WTC11 (cell line): ENCODE measurements around the gene KLRF2. TPM values are rescaled to one million over a fixed set of nuclear protein-coding genes. Genes with fewer than 3 reads are reported as not detected.

ENCODE experiments used
- ATAC-seq: fragments of 200-7000 bp; cut with Tn5 transposase; 2 replicates; pipeline ENCODE4 v1.10.0; 2021; ENCODE audit warnings: mild to moderate bottlenecking, moderate library complexity
- CTCF ChIA-PET: fragments of 300-600 bp; sonication (Branson Sonifier 250); formaldehyde crosslinking; loops from one replicate; lab custom pipeline; 2021; ENCODE audit warnings: antibody characterized with exemption; lab: Charles Lee
- POLR2A ChIA-PET: fragments of 350-600 bp; sonication (Branson Sonifier 250); formaldehyde crosslinking; loops from one replicate; lab custom pipeline; 2021; ENCODE audit warnings: antibody characterized with exemption; lab: Charles Lee
- DNase-seq: peaks from one replicate; pipeline ENCODE4 v3.0.0; 2021; ENCODE audit warnings: low spot score
- H3K27ac Mint-ChIP-seq: 2 replicates; pipeline ENCODE4 v1.8.0; 2021; ENCODE audit warnings: mixed read lengths
- H3K27me3 Mint-ChIP-seq: 2 replicates; pipeline ENCODE4 v1.8.0; 2021; ENCODE audit warnings: low read depth, mild to moderate bottlenecking, moderate library complexity, mixed read lengths
- H3K36me3 Mint-ChIP-seq: 2 replicates; pipeline ENCODE4 v1.8.0; 2021; ENCODE audit warnings: mixed read lengths
- H3K4me1 Mint-ChIP-seq: 2 replicates; pipeline ENCODE4 v1.8.0; 2022; ENCODE audit warnings: mixed read lengths
- H3K4me3 Mint-ChIP-seq: 2 replicates; pipeline ENCODE4 v1.8.0; 2021; ENCODE audit warnings: mild to moderate bottlenecking, moderate library complexity, mixed read lengths
- H3K9me3 Mint-ChIP-seq: 2 replicates; pipeline ENCODE4 v1.8.0; 2021; ENCODE audit warnings: mixed read lengths
- ARID4B ChIP-seq: sonication (generic); formaldehyde crosslinking; IDR thresholded peaks from 2 replicates; pipeline ENCODE4 v1.8.0; 2023; ENCODE audit warnings: missing genetic modification reagents, mild to moderate bottlenecking, borderline replicate concordance
- ATF1 ChIP-seq: sonication (generic); formaldehyde crosslinking; IDR thresholded peaks from 2 replicates; pipeline ENCODE4 v1.8.1; 2023; ENCODE audit warnings: mild to moderate bottlenecking, moderate library complexity, missing genetic modification reagents
- ATF2 ChIP-seq: sonication (generic); formaldehyde crosslinking; IDR thresholded peaks from 2 replicates; pipeline ENCODE4 v1.8.1; 2022; ENCODE audit warnings: low read depth, missing genetic modification reagents, borderline replicate concordance
- CBFB ChIP-seq: sonication (generic); formaldehyde crosslinking; IDR thresholded peaks from 2 replicates; pipeline ENCODE4 v1.8.1; 2022; ENCODE audit warnings: mild to moderate bottlenecking, low read depth, missing genetic modification reagents
- CREB1 ChIP-seq: sonication (generic); formaldehyde crosslinking; IDR thresholded peaks from 2 replicates; pipeline ENCODE4 v1.8.0; 2023; ENCODE audit warnings: mild to moderate bottlenecking, missing genetic modification reagents
- CREM ChIP-seq: sonication (generic); formaldehyde crosslinking; IDR thresholded peaks from 2 replicates; pipeline ENCODE4 v1.8.1; 2022; ENCODE audit warnings: mild to moderate bottlenecking, missing genetic modification reagents, moderate library complexity
- JUN ChIP-seq: sonication (generic); formaldehyde crosslinking; IDR thresholded peaks from 2 replicates; pipeline ENCODE4 v1.8.0; 2023; ENCODE audit warnings: mild to moderate bottlenecking, missing genetic modification reagents
- KAT7 ChIP-seq: sonication (generic); formaldehyde crosslinking; IDR thresholded peaks from 2 replicates; pipeline ENCODE4 v1.8.1; 2023; ENCODE audit warnings: missing genetic modification reagents, mild to moderate bottlenecking, borderline replicate concordance
- MAX ChIP-seq: sonication (generic); formaldehyde crosslinking; IDR thresholded peaks from 2 replicates; pipeline ENCODE4 v1.8.0; 2022; ENCODE audit warnings: mild to moderate bottlenecking, missing genetic modification reagents
- MLX ChIP-seq: sonication (generic); formaldehyde crosslinking; IDR thresholded peaks from 2 replicates; pipeline ENCODE4 v1.8.1; 2023; ENCODE audit warnings: mild to moderate bottlenecking, missing genetic modification reagents, moderate library complexity
- OVOL2 ChIP-seq: fragments of 250-450 bp; sonication (Bioruptor Pico); IDR thresholded peaks from 2 replicates; pipeline ENCODE4 v1.9.0; 2021; ENCODE audit warnings: mild to moderate bottlenecking, borderline replicate concordance
- PRRX2 ChIP-seq: fragments of 250-450 bp; sonication (Bioruptor Pico); IDR thresholded peaks from 2 replicates; pipeline ENCODE4 v1.8.0; 2021; ENCODE audit warnings: mild to moderate bottlenecking
- SP1 ChIP-seq: sonication (generic); formaldehyde crosslinking; conservative IDR thresholded peaks from 2 replicates; pipeline ENCODE4 v1.8.1; 2022; ENCODE audit warnings: missing genetic modification reagents
- TEAD4 ChIP-seq: sonication (generic); formaldehyde crosslinking; IDR thresholded peaks from 2 replicates; pipeline ENCODE4 v1.8.0; 2022; ENCODE audit warnings: mild to moderate bottlenecking, missing genetic modification reagents
- ZBTB21 ChIP-seq: sonication (generic); formaldehyde crosslinking; IDR thresholded peaks from 2 replicates; pipeline ENCODE4 v1.8.1; 2023; ENCODE audit warnings: mild to moderate bottlenecking, missing genetic modification reagents, borderline replicate concordance
- ZMAT4 ChIP-seq: fragments of 250-450 bp; sonication (Bioruptor Pico); IDR thresholded peaks from 2 replicates; pipeline ENCODE4 v1.9.0; 2021; ENCODE audit warnings: mild to moderate bottlenecking
- ZNF121 ChIP-seq: sonication (generic); formaldehyde crosslinking; IDR thresholded peaks from 2 replicates; pipeline ENCODE4 v1.8.0; 2023; ENCODE audit warnings: missing genetic modification reagents
- ZNF138 ChIP-seq: sonication (generic); formaldehyde crosslinking; conservative IDR thresholded peaks from 2 replicates; pipeline ENCODE4 v1.8.1; 2022; ENCODE audit warnings: mild to moderate bottlenecking, moderate library complexity, missing genetic modification reagents
- ZNF219 ChIP-seq: sonication (generic); formaldehyde crosslinking; IDR thresholded peaks from 2 replicates; pipeline ENCODE4 v1.8.0; 2023; ENCODE audit warnings: missing genetic modification reagents, mild to moderate bottlenecking, borderline replicate concordance
- ZNF263 ChIP-seq: sonication (generic); formaldehyde crosslinking; IDR thresholded peaks from 2 replicates; pipeline ENCODE4 v1.8.1; 2022; ENCODE audit warnings: low read depth, mild to moderate bottlenecking, moderate library complexity, missing genetic modification reagents
- ZNF281 ChIP-seq: sonication (generic); formaldehyde crosslinking; IDR thresholded peaks from 2 replicates; pipeline ENCODE4 v1.8.0; 2023; ENCODE audit warnings: mild to moderate bottlenecking, missing genetic modification reagents
- ZNF416 ChIP-seq: fragments of 250-450 bp; sonication (Bioruptor Pico); IDR thresholded peaks from 2 replicates; pipeline ENCODE4 v1.9.0; 2021; ENCODE audit warnings: mild to moderate bottlenecking, inconsistent platforms
- ZNF512 ChIP-seq: sonication (generic); formaldehyde crosslinking; IDR thresholded peaks from 2 replicates; pipeline ENCODE4 v1.8.1; 2022; ENCODE audit warnings: missing genetic modification reagents, borderline replicate concordance
- total RNA-seq: library from RNA; stranded (reverse); gene quantifications from 3 replicates; pipeline ENCODE4 v1.2.3, GENCODE V29; 2021

Gene KLRF2
- total RNA-seq, 1 experiment from 2014 or later = not detected

GRCh38 chr12:9907769-9908168 is 26.5 kb downstream of the KLRF2 start (continued):
- TF ChIP-seq ARID4B (CRISPR knock-in tag) (no peak), ZNF138 (no peak), KAT7 (CRISPR knock-in tag) (no peak), SP1 (CRISPR knock-in tag) (no peak), CREB1 (CRISPR knock-in tag) (no peak)
- TF ChIP-seq, all 79 proteins: peak for 0

- Mint-ChIP-seq H3K36me3 (peaks cover 74% of the 10 kb centered on the region), H3K27me3 (peaks cover 8% of the 10 kb centered on the region), H3K4me3 (peak overlapping the region; percentile 76), H3K9me3 (peaks cover 71% of the 10 kb centered on the region), H3K27ac (no peak overlapping the region), H3K4me1 (peaks cover 22% of the 10 kb centered on the region)
- TF ChIP-seq JUN (CRISPR knock-in tag) (no peak), PRRX2 (CRISPR knock-in tag) (no peak), CBFB (CRISPR knock-in tag) (no peak), ATF2 (CRISPR knock-in tag) (no peak), CREM (no peak), OVOL2 (CRISPR knock-in tag) (no peak), TEAD4 (CRISPR knock-in tag) (no peak), ZBTB21 (CRISPR knock-in tag) (no peak), ZNF263 (CRISPR knock-in tag) (no peak)
- DNase-seq (no peak), ATAC-seq (no peak)
- CTCF ChIA-PET = interaction anchor here (0.9 kb wide), 1 partner anchor 94 kb away, joined by 3 read pairs; no protein-coding TSS in a partner anchor
- POLR2A ChIA-PET = no interaction called here
Observed at GRCh38 chr12:9908350-9908749, 27.1 kb downstream of the KLRF2 start.

- Mint-ChIP-seq H3K4me1 (peaks cover 22% of the 10 kb centered on the region), H3K9me3 (peaks cover 59% of the 10 kb centered on the region), H3K27me3 (peaks cover 8% of the 10 kb centered on the region), H3K4me3 (peak overlapping the region; percentile 76), H3K36me3 (peaks cover 65% of the 10 kb centered on the region), H3K27ac (peak overlapping the region; percentile 68)
- ChIA-PET CTCF (interaction anchor here (0.8 to 1.2 kb wide), 2 partner anchors 96 to 159 kb away, joined by 3 read pairs; no protein-coding TSS in a partner anchor), POLR2A (no interaction called here)
- DNase-seq (no peak), ATAC-seq (no peak)
- TF ChIP-seq ZMAT4 (CRISPR knock-in tag) (no peak), MLX (no peak), ZNF281 (no peak), ZNF512 (no peak), ATF1 (CRISPR knock-in tag) (no peak), ZNF121 (CRISPR knock-in tag) (no peak), CREM (no peak), ZNF416 (CRISPR knock-in tag) (no peak), ZNF219 (CRISPR knock-in tag) (no peak), ZNF263 (CRISPR knock-in tag) (no peak), MAX (CRISPR knock-in tag) (no peak)
Observed at GRCh38 chr12:9909724-9910123, 28.4 kb downstream of the KLRF2 start.
